NCI-H2029 (cell line): ENCODE results near the gene MT1F.

ENCODE experiments used
- DNase-seq: peaks from one replicate; lab custom pipeline; 2025; lab: John Stamatoyannopoulos, UW

Gene MT1F

GRCh38 chr16:56700195-56700594, 42.4 kb downstream of the MT1F start:
- DNase-seq = no peak

GRCh38 chr16:56700631-56701030, 42.9 kb downstream of the MT1F start:
- no peak for DNase-seq

GRCh38 chr16:56701534-56701933, 43.8 kb downstream of the MT1F start:
- DNase-seq = no peak

GRCh38 chr16:56702836-56703235, 45.1 kb downstream of the MT1F start:
- no peak for DNase-seq
